Prostate gland (tissue), 2 donors: ENCODE measurements around the gene INCA1.

Source experiments
- POLR2A ChIP-seq: fragments of 450-650 bp; IDR thresholded peaks from one replicate; pipeline ENCODE4 v1.6.1; 2016; ENCODE audit warnings: antibody characterized with exemption, mild to moderate bottlenecking
- POLR2AphosphoS5 ChIP-seq: sonication (generic); formaldehyde crosslinking; IDR thresholded peaks from one replicate; pipeline ENCODE4 v1.6.1; 2017; ENCODE audit warnings: antibody characterized with exemption
- TF ChIP-seq, protein P1 (sequence below), 4 experiments: fragments of 200-600 bp in 2 of 4; fragments of 450-650 bp in 2 of 4; sonication (generic) in 2 of 4; IDR thresholded peaks; 1 replicate in 3 of 4; 2 replicates in 1 of 4; pipeline ENCODE4 v1.5.1; 2016 to 2019; ENCODE audit warnings: antibody characterized with exemption in 4 of 4, mild to moderate bottlenecking in 2 of 4, moderate library complexity in 2 of 4

DNA sequence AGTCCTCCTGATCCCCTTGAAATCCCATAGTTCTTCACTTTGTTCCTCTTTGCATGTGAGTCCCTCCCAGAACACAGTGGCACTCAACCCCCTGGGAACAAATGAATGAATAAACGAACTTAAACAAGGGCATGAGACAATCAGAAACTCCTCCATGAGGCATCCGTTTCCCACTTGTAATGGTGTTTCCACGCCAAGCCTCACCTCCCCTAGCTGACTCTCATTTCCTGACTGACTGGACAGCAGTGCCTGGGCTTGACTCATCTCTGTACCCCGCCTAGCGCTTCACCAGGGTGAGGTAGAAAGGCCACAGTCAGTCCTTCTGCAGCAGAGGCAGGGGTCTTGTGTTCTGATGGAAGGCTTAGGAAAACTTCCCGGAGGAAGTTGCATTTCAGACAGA is 14.6 kb upstream of the INCA1 start:
- TF ChIP-seq POLR2A (no peak), POLR2AphosphoS5 (no peak)
- TF ChIP-seq, protein P1, sequence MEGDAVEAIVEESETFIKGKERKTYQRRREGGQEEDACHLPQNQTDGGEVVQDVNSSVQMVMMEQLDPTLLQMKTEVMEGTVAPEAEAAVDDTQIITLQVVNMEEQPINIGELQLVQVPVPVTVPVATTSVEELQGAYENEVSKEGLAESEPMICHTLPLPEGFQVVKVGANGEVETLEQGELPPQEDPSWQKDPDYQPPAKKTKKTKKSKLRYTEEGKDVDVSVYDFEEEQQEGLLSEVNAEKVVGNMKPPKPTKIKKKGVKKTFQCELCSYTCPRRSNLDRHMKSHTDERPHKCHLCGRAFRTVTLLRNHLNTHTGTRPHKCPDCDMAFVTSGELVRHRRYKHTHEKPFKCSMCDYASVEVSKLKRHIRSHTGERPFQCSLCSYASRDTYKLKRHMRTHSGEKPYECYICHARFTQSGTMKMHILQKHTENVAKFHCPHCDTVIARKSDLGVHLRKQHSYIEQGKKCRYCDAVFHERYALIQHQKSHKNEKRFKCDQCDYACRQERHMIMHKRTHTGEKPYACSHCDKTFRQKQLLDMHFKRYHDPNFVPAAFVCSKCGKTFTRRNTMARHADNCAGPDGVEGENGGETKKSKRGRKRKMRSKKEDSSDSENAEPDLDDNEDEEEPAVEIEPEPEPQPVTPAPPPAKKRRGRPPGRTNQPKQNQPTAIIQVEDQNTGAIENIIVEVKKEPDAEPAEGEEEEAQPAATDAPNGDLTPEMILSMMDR (IDR thresholded peaks at IDR 0.05), result no peak
